NCI-H82 (cell line): ENCODE measurements around the gene SOX13.
A peak's percentile ranks its signal among the peaks of the same experiment; 100 is the strongest.

Experiments
- DNase-seq: peaks from one replicate; lab custom pipeline; 2025; lab: John Stamatoyannopoulos, UW

The SOX13 gene

GRCh38 chr1:204153667-204154066 lies 80.8 kb downstream of the SOX13 start:
- DNase-seq: no peak

GRCh38 chr1:204154568-204155255 lies 81.8 kb downstream of the SOX13 start:
- no peak for DNase-seq

GRCh38 chr1:204155881-204156280 lies 83.0 kb downstream of the SOX13 start:
- no peak for DNase-seq

GRCh38 chr1:204157962-204158361 lies 85.0 kb downstream of the SOX13 start:
- no peak for DNase-seq

GRCh38 chr1:204161609-204162493 lies 88.9 kb downstream of the SOX13 start:
- DNase-seq: no peak

GRCh38 chr1:204162494-204163074 lies 89.7 kb downstream of the SOX13 start:
- DNase-seq: peak; percentile 89

- DNase-seq: no peak
Measured at GRCh38 chr1:204166219-204166618, 93.3 kb downstream of the SOX13 start, which contains the start of gene REN. Gene REN, minus strand, starts transcription at chr1:204166337. Its CDS starts 44 bp downstream, at chr1:204166293.

- no peak for DNase-seq
Measured at GRCh38 chr1:204167730-204168129, 94.8 kb downstream of the SOX13 start.

GRCh38 chr1:204169858-204170257 lies 96.9 kb downstream of the SOX13 start:
- DNase-seq: peak; percentile 50

GRCh38 chr1:204170494-204171155 lies 97.7 kb downstream of the SOX13 start:
- DNase-seq: no peak

GRCh38 chr1:204171751-204172178 lies 98.8 kb downstream of the SOX13 start:
- no peak for DNase-seq

GRCh38 chr1:204172404-204173029 lies 99.6 kb downstream of the SOX13 start:
- DNase-seq: peak; percentile 96

- no peak for DNase-seq
Measured at GRCh38 chr1:204174958-204175357, 102.0 kb downstream of the SOX13 start.

- DNase-seq: peak; percentile 68
Measured at GRCh38 chr1:204176049-204176448, 103.1 kb downstream of the SOX13 start.

- no peak for DNase-seq
Measured at GRCh38 chr1:204177133-204177532, 104.2 kb downstream of the SOX13 start.
